Fibroblast of mammary gland (primary cell): ENCODE measurements around the gene EEF1AKMT1.

ENCODE experiments used
- DNase-seq: peaks from one replicate; pipeline ENCODE4 v3.0.0-alpha.2; 2010; ENCODE audit warnings: low read depth
- H3K4me3 ChIP-seq: 2 replicates; pipeline ENCODE4 v1.5.1; 2011; ENCODE audit warnings: low read depth, mild to moderate bottlenecking, low read length, moderate library complexity; ENCODE audit not compliant: control insufficient read depth
- TF ChIP-seq, protein P1 (sequence below): conservative IDR thresholded peaks from 2 replicates; pipeline ENCODE4 v1.5.1; 2011; ENCODE audit warnings: low read depth, low read length, inconsistent platforms; ENCODE audit not compliant: control insufficient read depth, insufficient read depth

Gene EEF1AKMT1

DNA sequence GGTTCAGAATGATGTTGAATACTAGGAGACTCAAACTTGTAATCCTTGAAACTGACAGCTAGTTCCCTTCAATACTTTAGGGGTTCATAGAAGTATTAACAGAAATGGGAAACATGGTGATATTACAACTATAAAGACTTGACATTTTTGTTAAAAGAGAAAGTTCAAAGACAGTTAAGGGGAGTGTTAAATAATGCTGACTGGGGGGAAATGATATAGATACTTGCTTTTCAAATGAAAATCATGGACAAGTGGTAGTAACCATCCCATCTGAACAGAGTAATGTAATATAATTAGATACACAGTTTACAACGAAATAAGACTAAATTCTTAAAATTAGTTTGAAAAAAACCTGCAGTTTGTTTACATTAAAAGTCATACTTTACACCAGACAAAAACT, 6.6 kb upstream of the EEF1AKMT1 start:
- TF ChIP-seq, protein P1, sequence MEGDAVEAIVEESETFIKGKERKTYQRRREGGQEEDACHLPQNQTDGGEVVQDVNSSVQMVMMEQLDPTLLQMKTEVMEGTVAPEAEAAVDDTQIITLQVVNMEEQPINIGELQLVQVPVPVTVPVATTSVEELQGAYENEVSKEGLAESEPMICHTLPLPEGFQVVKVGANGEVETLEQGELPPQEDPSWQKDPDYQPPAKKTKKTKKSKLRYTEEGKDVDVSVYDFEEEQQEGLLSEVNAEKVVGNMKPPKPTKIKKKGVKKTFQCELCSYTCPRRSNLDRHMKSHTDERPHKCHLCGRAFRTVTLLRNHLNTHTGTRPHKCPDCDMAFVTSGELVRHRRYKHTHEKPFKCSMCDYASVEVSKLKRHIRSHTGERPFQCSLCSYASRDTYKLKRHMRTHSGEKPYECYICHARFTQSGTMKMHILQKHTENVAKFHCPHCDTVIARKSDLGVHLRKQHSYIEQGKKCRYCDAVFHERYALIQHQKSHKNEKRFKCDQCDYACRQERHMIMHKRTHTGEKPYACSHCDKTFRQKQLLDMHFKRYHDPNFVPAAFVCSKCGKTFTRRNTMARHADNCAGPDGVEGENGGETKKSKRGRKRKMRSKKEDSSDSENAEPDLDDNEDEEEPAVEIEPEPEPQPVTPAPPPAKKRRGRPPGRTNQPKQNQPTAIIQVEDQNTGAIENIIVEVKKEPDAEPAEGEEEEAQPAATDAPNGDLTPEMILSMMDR, result no peak
- DNase-seq, result no peak

DNA sequence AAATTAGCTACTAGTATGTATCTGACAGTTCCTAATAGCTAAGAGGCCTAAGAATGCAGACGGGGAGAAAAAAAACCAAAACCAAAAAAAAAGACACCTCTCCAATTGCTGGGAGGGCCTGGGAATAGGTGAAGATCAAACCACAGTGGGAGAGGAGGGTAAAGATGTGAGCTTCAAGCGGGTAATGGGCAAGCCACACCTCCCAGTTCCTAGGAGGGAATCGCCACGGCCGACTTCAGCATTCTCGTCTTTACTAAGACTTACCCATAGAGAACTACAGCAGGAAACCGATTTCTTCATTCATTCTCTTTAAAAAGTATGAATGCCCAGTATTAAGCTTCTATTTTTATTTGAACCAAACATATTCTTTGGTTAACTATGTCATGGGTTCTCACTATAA, 5.6 kb upstream of the EEF1AKMT1 start:
- DNase-seq, result no peak
- TF ChIP-seq, protein P1, result no peak
- no peak overlapping the region for H3K4me3 ChIP-seq

More for the DNA sequence above, 6.6 kb upstream of the EEF1AKMT1 start:
- H3K4me3 ChIP-seq, result no peak overlapping the region

DNA sequence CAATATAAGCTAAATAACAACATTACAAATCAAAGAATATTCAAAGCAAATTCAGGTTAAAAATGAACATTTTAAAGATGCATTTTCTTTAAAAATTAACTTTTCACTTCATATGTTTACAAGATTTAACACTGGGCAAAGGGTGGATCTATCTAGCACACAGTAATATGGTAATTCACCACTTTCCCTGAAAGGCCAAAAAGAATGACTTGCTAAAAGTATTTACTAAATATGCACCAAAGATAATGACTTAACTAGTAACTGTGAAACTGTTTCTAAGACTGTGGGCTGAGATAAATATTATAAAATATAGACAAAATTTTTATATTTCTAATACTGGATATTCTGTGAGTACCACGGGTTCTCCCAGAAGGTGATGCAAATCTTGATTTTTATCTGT, 4.5 kb upstream of the EEF1AKMT1 start:
- TF ChIP-seq, protein P1, result no peak
- no peak overlapping the region for H3K4me3 ChIP-seq
- DNase-seq, result no peak

DNA sequence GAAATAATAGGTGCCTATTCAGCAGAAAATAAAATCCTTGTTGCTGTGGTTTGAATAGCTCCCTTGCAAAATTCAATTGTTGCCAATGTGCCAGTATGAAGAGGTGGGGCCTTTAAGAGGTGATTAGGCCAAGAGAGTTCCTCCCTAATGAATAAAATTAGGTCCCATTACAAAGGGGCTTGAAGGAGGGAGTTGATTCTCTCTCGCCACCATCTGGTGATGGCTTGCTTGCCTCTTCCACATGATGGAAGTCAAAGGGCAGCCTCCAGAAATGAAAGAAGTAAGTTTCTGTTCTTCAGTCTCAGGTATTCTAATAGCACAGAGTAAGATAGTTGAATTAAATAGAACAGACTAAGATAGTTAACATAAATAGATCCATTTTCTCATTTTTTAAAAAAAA, 3.0 kb upstream of the EEF1AKMT1 start:
- TF ChIP-seq, protein P1, result no peak
- no peak overlapping the region for H3K4me3 ChIP-seq
- no peak for DNase-seq

DNA sequence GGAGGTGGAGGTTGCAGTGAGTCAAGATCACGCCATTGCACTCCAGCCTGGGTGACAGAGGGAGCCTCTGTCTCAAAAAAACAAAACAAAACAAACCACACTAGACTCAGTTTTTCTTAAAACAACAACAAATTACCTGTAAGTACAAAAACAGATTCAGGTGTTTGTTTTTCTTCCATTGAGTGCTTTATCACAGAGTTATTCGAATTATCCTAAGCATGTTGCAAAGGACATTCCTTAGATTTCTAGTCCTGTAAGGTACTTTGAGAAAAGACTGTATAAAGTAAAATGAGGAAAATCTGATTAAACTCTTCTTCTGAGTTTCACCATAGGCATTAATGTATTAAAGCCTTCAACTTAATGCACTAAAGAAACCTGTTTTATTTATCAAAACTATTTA, 2.2 kb upstream of the EEF1AKMT1 start:
- no peak overlapping the region for H3K4me3 ChIP-seq
- DNase-seq, result no peak
- TF ChIP-seq, protein P1, result no peak

DNA sequence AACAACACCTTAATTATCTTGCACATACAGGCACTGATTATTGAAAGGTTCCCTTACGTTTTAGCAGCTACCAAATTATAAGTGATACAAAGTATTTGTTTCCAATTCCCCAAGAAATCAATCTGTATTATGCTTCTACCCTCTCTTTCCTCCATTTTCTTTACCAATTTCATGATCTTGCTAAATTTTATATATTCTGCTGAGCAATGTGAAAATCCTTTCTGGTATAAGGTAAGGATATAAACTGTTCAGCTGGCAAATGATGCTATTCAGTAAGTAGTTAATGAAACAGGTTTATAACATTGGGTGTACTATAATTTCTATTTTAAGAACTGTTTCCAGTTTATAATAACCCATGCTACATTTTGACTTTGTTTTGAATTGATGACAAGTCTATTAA, 985 bp upstream of the EEF1AKMT1 start:
- TF ChIP-seq, protein P1, result no peak
- no peak for DNase-seq
- H3K4me3 ChIP-seq, result no peak overlapping the region

DNA sequence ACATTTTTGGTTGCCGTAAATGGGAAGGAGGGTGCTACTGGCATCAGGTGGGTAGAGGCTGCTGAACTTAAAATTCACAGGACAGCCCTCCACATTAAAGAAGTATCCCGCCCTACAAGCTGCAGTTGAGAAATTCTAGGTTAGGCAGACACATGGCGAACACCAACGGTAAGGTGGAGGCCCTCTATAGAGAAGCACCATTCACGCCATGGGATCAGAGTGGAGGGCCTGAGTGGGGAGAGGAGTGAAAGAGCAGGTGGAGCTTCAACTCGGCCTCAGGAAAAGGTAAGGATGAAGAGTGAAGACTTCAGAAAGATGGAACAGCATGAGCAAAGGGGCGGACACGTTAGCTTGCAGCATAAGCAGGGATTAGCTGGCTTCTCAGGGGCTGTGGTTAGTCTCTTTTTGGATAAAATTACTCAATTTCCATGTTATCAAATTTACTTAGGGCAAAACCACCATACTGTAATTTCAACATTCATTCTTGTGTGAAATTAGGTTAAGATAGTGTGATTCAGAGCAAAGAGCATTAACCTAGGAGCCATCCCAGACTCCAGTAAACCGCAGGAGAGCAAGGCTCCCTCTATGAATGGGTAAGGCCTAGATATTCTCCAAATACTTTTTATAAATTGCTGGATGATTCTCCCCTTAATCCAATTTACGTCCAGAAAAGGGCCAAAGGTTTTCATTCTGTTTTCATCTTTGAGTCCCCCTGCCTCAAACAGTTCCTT, 1.2 kb downstream of the EEF1AKMT1 start:
- TF ChIP-seq, protein P1, result no peak

More for the DNA sequence above, 1.2 kb downstream of the EEF1AKMT1 start:
- DNase-seq, result peak; percentile 33
- peak overlapping the region; percentile 64 for H3K4me3 ChIP-seq
